Thyroid gland (tissue), 4 donors: Measurements from ENCODE around the gene GREB1. TPM values are rescaled to one million over a fixed set of nuclear protein-coding genes. Genes with fewer than 3 reads are reported as not detected.

ENCODE experiments used
- DNase-seq, 2 donors: peaks; one replicate each; pipeline ENCODE4 v3.0.0-alpha.2; 2019
- H3K27ac ChIP-seq, 3 donors: fragments of 200-600 bp; sonication (generic); 1 replicate in 2 of 3; 2 replicates in 1 of 3; pipeline ENCODE4 v1.5.1; 2016 to 2019; ENCODE audit warnings: mild to moderate bottlenecking in 1 of 3, moderate library complexity in 1 of 3
- H3K27me3 ChIP-seq: fragments of 200-600 bp; sonication (generic); one replicate; pipeline ENCODE4 v1.5.1; 2019
- H3K36me3 ChIP-seq, 2 donors: fragments of 200-600 bp; sonication (generic); one replicate each; pipeline ENCODE4 v1.5.1; 2016 to 2019
- H3K4me1 ChIP-seq, 2 donors: fragments of 200-600 bp; sonication (generic); one replicate each; pipeline ENCODE4 v1.5.1; 2017 to 2019
- H3K4me3 ChIP-seq, 3 donors: fragments of 200-600 bp; sonication (generic); replicated peaks in 1 of 3; 1 replicate in 2 of 3; 2 replicates in 1 of 3; pipeline ENCODE4 v1.5.1; 2016; ENCODE audit warnings: mild to moderate bottlenecking in 1 of 3
- H3K9me3 ChIP-seq: fragments of 200-600 bp; sonication (generic); one replicate; pipeline ENCODE4 v1.5.1; 2017
- CTCF ChIP-seq, 6 experiments: fragments of 200-600 bp in 3 of 6; fragments of 450-650 bp in 3 of 6; sonication (generic) in 3 of 6; IDR thresholded peaks; one replicate each; pipeline ENCODE4 v1.5.1; 2016 to 2019; ENCODE audit warnings: antibody characterized with exemption in 6 of 6, mild to moderate bottlenecking in 2 of 6, inconsistent platforms in 1 of 6, moderate library complexity in 1 of 6
- POLR2A ChIP-seq, 2 donors: fragments of 450-650 bp; IDR thresholded peaks; one replicate each; pipeline ENCODE4 v1.6.1; 2017; ENCODE audit warnings: antibody characterized with exemption in 2 of 2, mild to moderate bottlenecking in 2 of 2, moderate library complexity in 1 of 2
- WGBS, 2 donors: methylation state at CpG; one replicate each; pipeline ENCODE4 v1.1.5; 2017; 5-methylcytosine and 5-hydroxymethylcytosine counted together
- intact Hi-C: fragments of 100-400 bp; cut with DNase I; formaldehyde crosslinking; loops from one replicate; pipeline ENCODE4 v1.15.1; 2023
- total RNA-seq, 4 donors: library from RNA; depleted of rRNA; stranded (reverse); fragments of >200 nt; gene quantifications; one replicate each; pipeline ENCODE4 v1.2.3, GENCODE V29; 2016

GREB1 gene
- total RNA-seq, 4 donors from 2014 or later, result 0.94 to 4.2 (median 2.0) TPM

GRCh38 chr2:11562011-11562410, 28.2 kb downstream of the GREB1 start:
- Histone ChIP-seq H3K36me3 (no peaks in the 10 kb centered on the region), H3K27ac (no peak overlapping the region), H3K4me1 (no peaks in the 10 kb centered on the region), H3K4me3 (no peak overlapping the region), H3K27me3 (no peaks in the 10 kb centered on the region), H3K9me3 (no peaks in the 10 kb centered on the region)
- no peak for TF ChIP-seq POLR2A (IDR thresholded peaks at IDR 0.05)
- no peak for TF ChIP-seq CTCF (IDR thresholded peaks at IDR 0.05)
- intact Hi-C loops, result no loop called here
- WGBS, 2 donors, result 95 to 97% methylated on average over 10 of the region's 10 CpGs
- no peak for DNase-seq

- no peaks in the 10 kb centered on the region for H3K4me1 ChIP-seq
- no peaks in the 10 kb centered on the region for H3K9me3 ChIP-seq
- 92 to 98% methylated on average over 4 of the region's 5 CpGs for WGBS, 2 donors
- no peak overlapping the region for H3K27ac ChIP-seq
- no peaks in the 10 kb centered on the region for H3K27me3 ChIP-seq
- no peak for DNase-seq
- intact Hi-C loops, result no loop called here
- TF ChIP-seq POLR2A (IDR thresholded peaks at IDR 0.05) (no peak), CTCF (IDR thresholded peaks at IDR 0.05) (no peak)
- H3K4me3 ChIP-seq, result no peak overlapping the region
- no peaks in the 10 kb centered on the region for H3K36me3 ChIP-seq
These were observed 28.6 kb downstream of the GREB1 start for GRCh38 chr2:11562476-11562875.

- WGBS, 2 donors, result 94 to 96% methylated on average over 8 of the region's 8 CpGs
- no peaks in the 10 kb centered on the region for H3K4me1 ChIP-seq
- no peaks in the 10 kb centered on the region for H3K9me3 ChIP-seq
- intact Hi-C loops, result no loop called here
- no peaks in the 10 kb centered on the region for H3K27me3 ChIP-seq
- DNase-seq, result no peak
- TF ChIP-seq POLR2A (IDR thresholded peaks at IDR 0.05), result no peak
- TF ChIP-seq CTCF (IDR thresholded peaks at IDR 0.05), result no peak
- H3K4me3 ChIP-seq, result no peak overlapping the region
- H3K36me3 ChIP-seq, result no peaks in the 10 kb centered on the region
- H3K27ac ChIP-seq, result no peak overlapping the region
These were observed 30.2 kb downstream of the GREB1 start for GRCh38 chr2:11563784-11564666.

- intact Hi-C loops, result no loop called here
- Histone ChIP-seq H3K9me3 (no peaks in the 10 kb centered on the region), H3K27me3 (no peaks in the 10 kb centered on the region), H3K4me1 (no peaks in the 10 kb centered on the region), H3K36me3 (no peaks in the 10 kb centered on the region), H3K4me3 (no peak overlapping the region), H3K27ac (no peak overlapping the region)
- TF ChIP-seq POLR2A (IDR thresholded peaks at IDR 0.05) (no peak), CTCF (IDR thresholded peaks at IDR 0.05) (no peak)
- 89 to 92% methylated on average over 6 to 7 of the region's 7 CpGs for WGBS, 2 donors
- DNase-seq, result no peak
These were observed 31.1 kb downstream of the GREB1 start for GRCh38 chr2:11564816-11565567.

- Histone ChIP-seq H3K4me1 (no peaks in the 10 kb centered on the region), H3K27ac (no peak overlapping the region), H3K4me3 (no peak overlapping the region), H3K9me3 (no peaks in the 10 kb centered on the region), H3K36me3 (no peaks in the 10 kb centered on the region), H3K27me3 (no peaks in the 10 kb centered on the region)
- WGBS, 2 donors, result 88 to 97% methylated on average over 12 to 14 of the region's 14 CpGs
- intact Hi-C loops, result no loop called here
- DNase-seq, result no peak
- TF ChIP-seq CTCF (IDR thresholded peaks at IDR 0.05) (no peak), POLR2A (IDR thresholded peaks at IDR 0.05) (no peak)
These were observed 32.5 kb downstream of the GREB1 start for GRCh38 chr2:11566383-11566782.
